ENCODE results near the gene TGFBR1. TPM values are rescaled to one million over a fixed set of nuclear protein-coding genes. Genes with fewer than 3 reads are reported as not detected.

TGFBR1 gene
- total RNA-seq, 4 donors from 2014 or later = 24.0 to 37.4 (median 31.8) TPM

GRCh38 chr9:99128133-99128406 lies 23.2 kb downstream of the TGFBR1 start:
- WGBS, 2 donors = 88 to 92% methylated on average over 1 of the region's 1 CpG
- H3K27ac ChIP-seq = no peak overlapping the region
- H3K27me3 ChIP-seq = no peaks in the 10 kb centered on the region
- peaks cover 0 to 22% (median 0%) of the 10 kb centered on the region in 4 donors for H3K4me1 ChIP-seq
- H3K9me3 ChIP-seq = no peaks in the 10 kb centered on the region
- H3K4me3 ChIP-seq = no peak overlapping the region
- no peaks in the 10 kb centered on the region for H3K36me3 ChIP-seq
- no peak for DNase-seq (ENCODE audit: low spot score in 2 of 2)
- TF ChIP-seq EP300 (IDR thresholded peaks at IDR 0.05) (no peak), POLR2A (IDR thresholded peaks at IDR 0.05) (no peak)

- Histone ChIP-seq H3K4me1 (peaks cover 0 to 14% (median 0%) of the 10 kb centered on the region in 4 donors), H3K27me3 (no peaks in the 10 kb centered on the region), H3K27ac (no peak overlapping the region), H3K9me3 (no peaks in the 10 kb centered on the region), H3K4me3 (no peak overlapping the region), H3K36me3 (no peaks in the 10 kb centered on the region)
- no peak for TF ChIP-seq EP300 (IDR thresholded peaks at IDR 0.05)
- TF ChIP-seq POLR2A (IDR thresholded peaks at IDR 0.05) = no peak
- no peak for TF ChIP-seq CTCF (IDR thresholded peaks at IDR 0.05)
- no peak for DNase-seq (ENCODE audit: low spot score in 2 of 2)
- WGBS, 2 donors = 38 to 44% methylated on average over 1 of the region's 1 CpG
These were observed 24.2 kb downstream of the TGFBR1 start for GRCh38 chr9:99129091-99129490.

- Histone ChIP-seq H3K4me3 (no peak overlapping the region), H3K27me3 (no peaks in the 10 kb centered on the region), H3K9me3 (no peaks in the 10 kb centered on the region), H3K4me1 (peaks cover 0 to 17% (median under 1%) of the 10 kb centered on the region in 4 donors), H3K36me3 (no peaks in the 10 kb centered on the region), H3K27ac (no peak overlapping the region)
- 77 to 81% methylated on average over 3 of the region's 3 CpGs for WGBS, 2 donors
- TF ChIP-seq EP300 (IDR thresholded peaks at IDR 0.05) (no peak), CTCF (IDR thresholded peaks at IDR 0.05) (no peak), POLR2A (IDR thresholded peaks at IDR 0.05) (no peak)
- no peak for DNase-seq (ENCODE audit: low spot score in 2 of 2)
These were observed 25.2 kb downstream of the TGFBR1 start for GRCh38 chr9:99130069-99130468.

- Histone ChIP-seq H3K4me3 (no peak overlapping the region), H3K27ac (no peak overlapping the region), H3K27me3 (no peaks in the 10 kb centered on the region), H3K36me3 (peaks cover 0 to 6% (median 0%) of the 10 kb centered on the region in 3 donors), H3K4me1 (peaks cover 0 to 18% (median 4%) of the 10 kb centered on the region in 4 donors), H3K9me3 (no peaks in the 10 kb centered on the region)
- no peak for TF ChIP-seq EP300 (IDR thresholded peaks at IDR 0.05)
- TF ChIP-seq POLR2A (IDR thresholded peaks at IDR 0.05) = no peak
- TF ChIP-seq CTCF (IDR thresholded peaks at IDR 0.05) = no peak
- DNase-seq (ENCODE audit: low spot score in 2 of 2) = no peak
- 71 to 73% methylated on average over 2 of the region's 2 CpGs for WGBS, 2 donors
These were observed 28.2 kb downstream of the TGFBR1 start for GRCh38 chr9:99133145-99133544.

GRCh38 chr9:99134893-99135341 lies 30.0 kb downstream of the TGFBR1 start:
- TF ChIP-seq CTCF (IDR thresholded peaks at IDR 0.05) (no peak), POLR2A (IDR thresholded peaks at IDR 0.05) (no peak), EP300 (IDR thresholded peaks at IDR 0.05) (no peak)
- Histone ChIP-seq H3K27ac (no peak overlapping the region), H3K9me3 (no peaks in the 10 kb centered on the region), H3K36me3 (peaks cover 0 to 23% (median 0%) of the 10 kb centered on the region in 3 donors), H3K4me1 (peaks cover 0 to 9% (median 4%) of the 10 kb centered on the region in 4 donors), H3K27me3 (no peaks in the 10 kb centered on the region), H3K4me3 (no peak overlapping the region)
- no peak for DNase-seq (ENCODE audit: low spot score in 2 of 2)

- Histone ChIP-seq H3K27me3 (no peaks in the 10 kb centered on the region), H3K36me3 (peaks cover 0 to 27% (median 0%) of the 10 kb centered on the region in 3 donors), H3K9me3 (no peaks in the 10 kb centered on the region), H3K4me1 (peaks cover 0 to 12% (median 5%) of the 10 kb centered on the region in 4 donors), H3K27ac (no peak overlapping the region), H3K4me3 (no peak overlapping the region)
- WGBS, 2 donors = 82 to 88% methylated on average over 4 of the region's 4 CpGs
- TF ChIP-seq CTCF (IDR thresholded peaks at IDR 0.05) = no peak
- TF ChIP-seq EP300 (IDR thresholded peaks at IDR 0.05) = no peak
- TF ChIP-seq POLR2A (IDR thresholded peaks at IDR 0.05) = no peak
- no peak for DNase-seq (ENCODE audit: low spot score in 2 of 2)
These were observed 30.5 kb downstream of the TGFBR1 start for GRCh38 chr9:99135456-99135855.

Measured in tibial nerve (tissue), 4 donors.